HepG2 (cell line): ENCODE results near the gene DNAJC18. TPM values are rescaled to one million over a fixed set of nuclear protein-coding genes. Genes with fewer than 3 reads are reported as not detected.

Experiments used
- ATAD3A ChIP-seq: sonication (generic); formaldehyde crosslinking; IDR thresholded peaks from 2 replicates; pipeline ENCODE4 v1.4.0; 2020; ENCODE audit warnings: missing genetic modification reagents
- BHLHE40 ChIP-seq: IDR thresholded peaks from 2 replicates; pipeline ENCODE4 v1.6.1; 2011; ENCODE audit warnings: low read length, improper control_type of control experiment
- BRCA1 ChIP-seq: sonication (generic); formaldehyde crosslinking; IDR thresholded peaks from 2 replicates; pipeline ENCODE4 v1.4.0; 2020; ENCODE audit warnings: missing genetic modification reagents
- EZH2 ChIP-seq: conservative IDR thresholded peaks from 2 replicates; pipeline ENCODE4 v1.6.1; 2012; ENCODE audit warnings: mild to moderate bottlenecking, low read depth, low read length, moderate library complexity
- GATAD1 ChIP-seq: IDR thresholded peaks from 2 replicates; pipeline ENCODE4 v1.6.1; 2016; ENCODE audit warnings: missing genetic modification reagents, missing compliant biosample characterization
- GATAD2A ChIP-seq: IDR thresholded peaks from 2 replicates; pipeline ENCODE4 v1.6.1; 2016
- GFI1 ChIP-seq: sonication (generic); formaldehyde crosslinking; IDR thresholded peaks from 2 replicates; pipeline ENCODE4 v1.5.0; 2020; ENCODE audit warnings: missing genetic modification reagents, mild to moderate bottlenecking, borderline replicate concordance
- ISL2 ChIP-seq: sonication (generic); formaldehyde crosslinking; IDR thresholded peaks from 2 replicates; pipeline ENCODE4 v1.5.0; 2020; ENCODE audit warnings: missing genetic modification reagents
- KLF12 ChIP-seq: sonication (generic); formaldehyde crosslinking; IDR thresholded peaks from 2 replicates; pipeline ENCODE4 v1.4.0; 2020; ENCODE audit warnings: missing genetic modification reagents, borderline replicate concordance
- MAFF ChIP-seq: IDR thresholded peaks from 2 replicates; pipeline ENCODE4 v1.6.1; 2011; ENCODE audit warnings: low read depth, low read length, improper control_type of control experiment
- MLLT10 ChIP-seq: sonication (generic); formaldehyde crosslinking; IDR thresholded peaks from 2 replicates; pipeline ENCODE4 v1.4.0; 2020; ENCODE audit warnings: missing genetic modification reagents
- MYNN ChIP-seq: sonication (generic); formaldehyde crosslinking; IDR thresholded peaks from 2 replicates; pipeline ENCODE4 v1.4.0; 2020; ENCODE audit warnings: mild to moderate bottlenecking, low read depth, missing genetic modification reagents
- PHB2 ChIP-seq: fragments of 450-650 bp; IDR thresholded peaks from 2 replicates; pipeline ENCODE4 v1.6.1; 2018; ENCODE audit not compliant: partially characterized antibody
- RERE ChIP-seq: IDR thresholded peaks from 2 replicates; pipeline ENCODE4 v1.6.1; 2016; ENCODE audit warnings: low read depth, missing genetic modification reagents, missing compliant biosample characterization
- RFX1 ChIP-seq: fragments of 450-650 bp; IDR thresholded peaks from 2 replicates; pipeline ENCODE4 v1.6.1; 2017
- SETDB1 ChIP-seq: sonication (generic); formaldehyde crosslinking; IDR thresholded peaks from 2 replicates; pipeline ENCODE4 v1.5.1; 2020; ENCODE audit warnings: missing genetic modification reagents, mild to moderate bottlenecking, borderline replicate concordance
- ZBTB26 ChIP-seq: IDR thresholded peaks from 2 replicates; pipeline ENCODE4 v1.6.1; 2016; ENCODE audit warnings: missing compliant biosample characterization, missing genetic modification reagents, borderline replicate concordance
- ZFAT ChIP-seq: sonication (generic); formaldehyde crosslinking; conservative IDR thresholded peaks from 2 replicates; pipeline ENCODE4 v1.8.1; 2023; ENCODE audit warnings: missing genetic modification reagents, inconsistent platforms
- ZNF143 ChIP-seq: sonication (generic); formaldehyde crosslinking; IDR thresholded peaks from 2 replicates; pipeline ENCODE4 v1.4.0; 2020; ENCODE audit warnings: missing genetic modification reagents
- ZNF292 ChIP-seq: sonication (generic); formaldehyde crosslinking; IDR thresholded peaks from 2 replicates; pipeline ENCODE4 v1.8.1; 2022; ENCODE audit warnings: mild to moderate bottlenecking, low read depth, missing genetic modification reagents, borderline replicate concordance
- ZNF660 ChIP-seq: sonication (generic); formaldehyde crosslinking; IDR thresholded peaks from 2 replicates; pipeline ENCODE4 v1.5.1; 2020; ENCODE audit warnings: mild to moderate bottlenecking, low read depth, missing genetic modification reagents, borderline replicate concordance
- ZNF775 ChIP-seq: sonication (generic); formaldehyde crosslinking; IDR thresholded peaks from 2 replicates; pipeline ENCODE4 v1.4.0; 2020; ENCODE audit warnings: missing genetic modification reagents, mild to moderate bottlenecking, moderate library complexity, borderline replicate concordance
- polyA plus RNA-seq, 8 experiments: library from polyadenylated mRNA; depleted of rRNA in 3 of 8; stranded (reverse) in 7 of 8; unstranded in 1 of 8; fragments of >200 nt; fragmentation: Illumina TruSeq in 4 of 8; extraction: Trizol in 4 of 8; gene quantifications; 2 replicates each; pipeline versions ENCODE4 v1.2.1 to v1.2.3, GENCODE V29; 2011 to 2016; ENCODE audit warnings: low read depth in 4 of 8, missing spikeins in 1 of 8, mixed read lengths in 1 of 8; ENCODE audit not compliant: insufficient read depth in 1 of 8
- total RNA-seq, 5 experiments: library from RNA; depleted of rRNA; stranded (reverse); fragments of >200 nt; fragmentation: Illumina TruSeq; extraction: Trizol; gene quantifications; 2 replicates each; pipeline ENCODE4 v1.2.3, GENCODE V29; 2016; ENCODE audit warnings: low read depth in 1 of 5
- TF ChIP-seq, protein P1 (sequence below): sonication (generic); formaldehyde crosslinking; IDR thresholded peaks from 2 replicates; pipeline ENCODE4 v1.5.0; 2020; ENCODE audit warnings: missing genetic modification reagents
- TF ChIP-seq, protein P2 (sequence below): sonication (generic); formaldehyde crosslinking; IDR thresholded peaks from 2 replicates; pipeline ENCODE4 v1.8.1; 2023; ENCODE audit warnings: mild to moderate bottlenecking, missing genetic modification reagents, borderline replicate concordance

Gene DNAJC18
- total and polyA plus RNA-seq, 2 of the 13 experiments (the other 11 are each of a cell fraction or from before 2014, with no cell fraction given), result 6.5 to 6.6 TPM

DNA sequence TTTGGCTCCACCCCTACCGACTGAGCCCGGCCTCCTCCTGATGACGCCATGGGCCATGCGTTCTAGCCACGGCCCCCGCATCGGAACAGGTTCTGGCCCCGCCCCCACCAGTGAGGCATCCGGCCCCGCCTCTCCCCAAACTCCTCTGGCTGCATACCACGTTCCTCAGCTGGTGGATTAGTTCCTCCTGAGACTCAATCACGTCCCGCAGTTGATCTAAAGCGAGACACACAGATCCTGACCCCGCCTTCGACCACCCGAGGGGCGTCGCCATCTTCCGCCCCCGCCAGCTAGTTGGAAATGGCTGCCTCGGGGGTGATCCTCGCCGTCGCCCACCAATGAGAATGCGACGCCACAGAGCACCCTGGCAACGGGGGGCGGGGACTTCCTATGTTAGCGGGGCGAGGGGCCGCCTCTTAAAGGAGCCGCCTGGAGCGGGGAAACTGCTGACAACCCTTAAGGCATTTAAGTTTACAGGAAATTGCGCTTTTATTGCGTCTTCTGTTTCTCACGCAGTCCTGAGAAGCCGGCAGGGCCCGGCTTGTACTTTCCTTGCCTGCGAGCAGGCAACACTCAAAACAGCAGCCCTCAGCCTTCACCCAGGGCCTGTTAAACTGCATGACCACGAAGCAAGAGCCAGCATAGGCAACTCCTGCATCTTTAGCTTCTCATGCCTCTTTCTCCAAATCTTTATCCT is 35.4 kb downstream of the DNAJC18 start, which contains the start of gene SPATA24 (continued):
- TF ChIP-seq BRCA1 (CRISPR knock-in tag) (no peak), ISL2 (CRISPR knock-in tag) (no peak; the same call in 1 of the 2 replicates), ZNF143 (CRISPR knock-in tag) (no peak), MYNN (no peak), ZNF660 (no peak), KLF12 (no peak; the same call in 1 of the 2 replicates), ATAD3A (CRISPR knock-in tag) (no peak), ZBTB26 (CRISPR knock-in tag) (no peak), PHB2 (no peak), BHLHE40 (no peak), ZNF775 (CRISPR knock-in tag) (no peak), GFI1 (CRISPR knock-in tag) (no peak; the same call in 1 of the 2 replicates), GATAD1 (CRISPR knock-in tag) (no peak; the same call in none of the 2 replicates), SETDB1 (no peak), ZNF292 (no peak), GATAD2A (CRISPR knock-in tag) (no peak), EZH2 (no peak), MLLT10 (no peak), MAFF (no peak), RFX1 (peak; percentile 87), ZFAT (no peak), RERE (CRISPR knock-in tag) (peak; percentile 39; the same call in 1 of the 2 replicates)
- TF ChIP-seq, protein P1, sequence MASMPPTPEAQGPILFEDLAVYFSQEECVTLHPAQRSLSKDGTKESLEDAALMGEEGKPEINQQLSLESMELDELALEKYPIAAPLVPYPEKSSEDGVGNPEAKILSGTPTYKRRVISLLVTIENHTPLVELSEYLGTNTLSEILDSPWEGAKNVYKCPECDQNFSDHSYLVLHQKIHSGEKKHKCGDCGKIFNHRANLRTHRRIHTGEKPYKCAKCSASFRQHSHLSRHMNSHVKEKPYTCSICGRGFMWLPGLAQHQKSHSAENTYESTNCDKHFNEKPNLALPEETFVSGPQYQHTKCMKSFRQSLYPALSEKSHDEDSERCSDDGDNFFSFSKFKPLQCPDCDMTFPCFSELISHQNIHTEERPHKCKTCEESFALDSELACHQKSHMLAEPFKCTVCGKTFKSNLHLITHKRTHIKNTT (CRISPR knock-in tag), result no peak
- TF ChIP-seq, protein P2, sequence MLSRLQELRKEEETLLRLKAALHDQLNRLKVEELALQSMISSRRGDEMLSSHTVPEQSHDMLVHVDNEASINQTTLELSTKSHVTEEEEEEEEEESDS (CRISPR knock-in tag), result no peak
